GM13977 (cell line): ENCODE data around the gene MRPS26.
"Not testable (repeated sequence)": the region's sequence is repeated elsewhere in the genome, so short reads cannot be mapped to it uniquely, and the experiment has no call there.

Source experiments
- DNase-seq: peaks from one replicate; pipeline ENCODE4 v3.0.0; 2012; ENCODE audit warnings: low spot score
- in situ Hi-C: fragments of 300-500 bp; cut with MboI; formaldehyde crosslinking; loops from one replicate; pipeline ENCODE4 v1.12.0; 2022; ENCODE audit warnings: low sequenced_read_pairs, low pct_unique_long_range_greater_than_20kb, mixed read lengths, inconsistent platforms; ENCODE audit not compliant: unreplicated experiment
- TF ChIP-seq, protein P1 (sequence below): IDR thresholded peaks from 2 replicates; pipeline ENCODE4 v1.5.1; 2012; ENCODE audit warnings: mild to moderate bottlenecking, control low read depth; ENCODE audit not compliant: insufficient read depth; ENCODE audit errors: extremely low read depth, missing control alignments

MRPS26 gene

DNA sequence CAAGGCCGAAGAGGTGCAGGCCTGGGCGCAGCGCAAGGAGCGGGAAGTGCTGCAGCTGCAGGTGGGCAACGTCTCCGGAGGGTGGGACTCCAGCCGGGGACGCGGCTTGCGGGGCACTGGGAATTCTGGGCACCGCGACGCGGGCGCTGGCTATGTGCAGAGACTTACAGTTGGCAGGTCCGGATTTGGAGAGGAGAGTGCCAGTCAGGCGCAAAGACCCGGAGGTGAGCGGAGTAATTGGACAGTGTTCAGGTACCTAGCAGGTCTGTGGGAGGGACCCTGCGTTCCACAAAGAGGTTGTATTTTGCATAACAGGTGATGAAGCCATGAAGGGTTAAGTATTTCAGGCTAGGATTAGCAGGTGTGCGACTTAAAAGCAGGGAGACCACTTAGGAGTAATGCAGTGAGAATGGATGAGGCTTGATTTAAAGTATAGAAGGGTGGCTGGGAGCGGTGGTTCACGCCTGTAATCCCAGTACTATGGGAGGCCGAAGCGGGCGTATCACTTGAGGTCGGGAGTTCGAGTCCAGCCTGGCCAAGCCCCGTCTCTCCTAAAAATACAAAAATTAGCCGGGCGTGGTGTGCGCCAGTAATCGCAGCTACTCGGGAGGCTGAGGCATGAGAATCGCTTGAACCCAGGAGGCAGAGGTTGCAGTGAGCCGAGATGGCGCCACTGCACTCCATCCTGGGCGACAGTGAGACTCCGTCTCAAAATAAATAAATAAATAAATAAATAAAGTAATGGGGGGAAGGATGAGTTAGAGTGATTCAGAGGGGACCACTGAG lies 1.0 kb downstream of the MRPS26 start:
- TF ChIP-seq, protein P1, sequence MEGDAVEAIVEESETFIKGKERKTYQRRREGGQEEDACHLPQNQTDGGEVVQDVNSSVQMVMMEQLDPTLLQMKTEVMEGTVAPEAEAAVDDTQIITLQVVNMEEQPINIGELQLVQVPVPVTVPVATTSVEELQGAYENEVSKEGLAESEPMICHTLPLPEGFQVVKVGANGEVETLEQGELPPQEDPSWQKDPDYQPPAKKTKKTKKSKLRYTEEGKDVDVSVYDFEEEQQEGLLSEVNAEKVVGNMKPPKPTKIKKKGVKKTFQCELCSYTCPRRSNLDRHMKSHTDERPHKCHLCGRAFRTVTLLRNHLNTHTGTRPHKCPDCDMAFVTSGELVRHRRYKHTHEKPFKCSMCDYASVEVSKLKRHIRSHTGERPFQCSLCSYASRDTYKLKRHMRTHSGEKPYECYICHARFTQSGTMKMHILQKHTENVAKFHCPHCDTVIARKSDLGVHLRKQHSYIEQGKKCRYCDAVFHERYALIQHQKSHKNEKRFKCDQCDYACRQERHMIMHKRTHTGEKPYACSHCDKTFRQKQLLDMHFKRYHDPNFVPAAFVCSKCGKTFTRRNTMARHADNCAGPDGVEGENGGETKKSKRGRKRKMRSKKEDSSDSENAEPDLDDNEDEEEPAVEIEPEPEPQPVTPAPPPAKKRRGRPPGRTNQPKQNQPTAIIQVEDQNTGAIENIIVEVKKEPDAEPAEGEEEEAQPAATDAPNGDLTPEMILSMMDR: no peak
- peak; percentile 56 for DNase-seq
- in situ Hi-C loops: no loop called here

DNA sequence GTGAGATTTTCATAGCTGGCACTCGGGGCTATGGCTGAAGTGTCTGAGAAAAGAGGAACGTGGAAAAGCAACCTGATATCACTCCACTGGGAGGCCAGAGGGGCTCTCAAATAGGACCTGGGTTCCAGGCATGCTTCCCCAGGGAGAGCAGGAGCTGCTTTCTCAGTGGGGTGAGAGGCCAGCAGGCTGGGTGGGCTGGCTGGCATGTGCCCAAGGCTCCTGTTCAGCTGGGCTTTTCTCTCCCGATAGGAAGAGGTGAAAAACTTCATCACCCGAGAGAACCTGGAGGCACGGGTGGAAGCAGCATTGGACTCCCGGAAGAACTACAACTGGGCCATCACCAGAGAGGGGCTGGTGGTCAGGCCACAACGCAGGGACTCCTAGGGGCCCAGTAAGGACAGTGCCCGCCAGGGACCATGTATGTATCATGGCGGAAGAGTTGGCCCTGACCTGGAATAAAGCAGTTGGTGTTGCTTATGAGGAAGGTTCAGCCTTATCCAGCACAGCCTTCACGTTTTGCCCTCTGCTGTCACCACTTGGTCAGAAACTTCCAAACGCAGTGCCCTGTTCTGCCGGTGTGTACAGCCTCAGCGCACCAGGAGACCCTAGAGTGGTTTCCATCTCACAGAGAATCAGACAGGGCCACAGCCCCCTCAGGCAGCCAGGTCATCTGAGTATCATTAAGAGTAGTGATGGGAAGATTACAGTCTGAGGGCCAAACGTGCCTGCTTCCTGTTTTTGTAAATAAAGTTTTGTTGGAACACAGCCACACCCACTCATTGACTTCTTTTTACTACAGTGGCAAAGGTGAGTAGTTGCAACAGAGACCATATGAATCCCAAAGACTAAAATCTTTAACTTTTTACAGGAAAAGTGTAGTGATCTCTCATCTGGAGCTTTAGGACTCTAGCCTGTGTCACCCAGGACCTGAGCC lies 1.9 kb downstream of the MRPS26 start:
- DNase-seq: no peak
- in situ Hi-C loops: no loop called here
- TF ChIP-seq, protein P1: no peak

DNA sequence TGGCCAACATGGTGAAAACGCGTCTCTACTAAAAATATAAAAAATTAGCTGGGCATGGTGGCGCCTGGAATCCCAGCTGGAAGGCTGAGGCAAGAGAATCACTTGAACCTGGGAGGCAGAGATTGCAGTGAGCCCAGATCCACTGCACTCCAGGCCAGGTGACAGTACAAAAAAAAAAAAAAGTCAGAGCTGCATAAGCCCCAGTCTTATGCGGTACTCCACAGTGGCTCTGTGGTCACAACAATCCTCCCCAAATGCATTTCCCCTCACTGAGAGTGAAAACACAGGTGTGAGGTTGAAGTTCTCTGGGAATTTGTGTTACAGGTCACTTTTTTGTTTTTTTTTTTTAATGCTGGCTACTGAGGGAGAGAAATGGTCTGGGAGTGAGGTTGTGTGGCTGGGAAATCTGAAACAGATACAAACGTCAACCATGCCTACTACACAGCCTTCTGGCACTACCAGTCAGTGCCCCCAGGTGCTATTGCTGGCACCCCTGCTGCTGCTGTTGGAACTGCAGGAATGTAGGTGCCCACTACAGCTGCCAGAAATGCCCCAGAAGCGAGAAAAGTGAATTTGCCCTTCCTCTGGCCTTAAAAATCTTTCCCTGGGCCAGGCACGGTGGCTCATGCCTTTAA lies 5.7 kb downstream of the MRPS26 start:
- DNase-seq: no peak
- in situ Hi-C loops: no loop called here
- TF ChIP-seq, protein P1: no peak

DNA sequence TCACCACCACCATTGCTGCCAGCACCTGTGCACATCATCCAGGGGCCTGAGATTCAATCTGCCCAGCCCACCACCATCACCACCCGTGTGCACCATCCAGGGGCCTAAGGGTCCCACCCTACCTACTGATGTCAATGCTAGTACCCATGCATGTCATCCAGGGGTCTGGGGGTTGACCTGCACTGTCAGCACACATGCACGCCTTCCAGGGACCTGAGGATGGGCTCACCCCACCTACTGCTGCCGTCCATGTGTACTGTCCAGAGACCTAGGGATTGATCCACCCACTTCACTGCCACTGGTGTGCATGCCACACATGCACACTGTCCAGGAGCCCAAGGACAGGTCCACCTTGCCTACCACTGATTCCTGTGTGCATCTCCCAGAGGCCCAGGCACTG lies 13.6 kb downstream of the MRPS26 start:
- no peak for DNase-seq
- in situ Hi-C loops: no loop called here
- TF ChIP-seq, protein P1: no peak

DNA sequence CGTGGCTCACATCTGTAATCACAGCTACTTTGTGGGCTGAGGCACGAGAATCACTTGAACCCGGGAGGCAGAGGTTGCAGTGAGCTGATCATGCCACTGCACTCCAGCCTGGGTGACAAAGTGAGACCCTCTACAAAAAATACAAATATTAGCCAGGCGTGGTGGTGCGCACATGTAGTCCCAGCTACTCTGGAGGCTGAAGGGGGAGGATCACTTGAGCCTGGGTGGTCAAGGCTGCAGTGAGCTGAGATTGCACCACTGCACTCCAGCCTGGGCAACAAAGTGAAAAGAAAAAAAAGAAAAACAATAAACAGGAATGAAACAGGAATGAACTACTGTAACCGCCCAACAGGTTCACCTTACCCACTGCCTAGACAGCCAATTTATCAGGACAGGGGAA lies 18.3 kb downstream of the MRPS26 start:
- in situ Hi-C loops, DNase-seq: not testable (repeated sequence)

- DNase-seq: no peak
- TF ChIP-seq, protein P1: no peak
- in situ Hi-C loops: no loop called here
Observed at GRCh38 chr20:3067139-3068014, 21.5 kb downstream of the MRPS26 start.
